GM18867 (cell line): Measurements from ENCODE around the gene LUC7L.
"Not testable (repeated sequence)": the region's sequence is repeated elsewhere in the genome, so short reads cannot be mapped to it uniquely, and the experiment has no call there.

Experiments used
- ATAC-seq: cut with Tn5 transposase; IDR thresholded peaks from one replicate; pipeline ENCODE4 v1.9.1; 2021; ENCODE audit warnings: mild to moderate bottlenecking, moderate library complexity; ENCODE audit not compliant: unreplicated experiment

LUC7L gene

DNA sequence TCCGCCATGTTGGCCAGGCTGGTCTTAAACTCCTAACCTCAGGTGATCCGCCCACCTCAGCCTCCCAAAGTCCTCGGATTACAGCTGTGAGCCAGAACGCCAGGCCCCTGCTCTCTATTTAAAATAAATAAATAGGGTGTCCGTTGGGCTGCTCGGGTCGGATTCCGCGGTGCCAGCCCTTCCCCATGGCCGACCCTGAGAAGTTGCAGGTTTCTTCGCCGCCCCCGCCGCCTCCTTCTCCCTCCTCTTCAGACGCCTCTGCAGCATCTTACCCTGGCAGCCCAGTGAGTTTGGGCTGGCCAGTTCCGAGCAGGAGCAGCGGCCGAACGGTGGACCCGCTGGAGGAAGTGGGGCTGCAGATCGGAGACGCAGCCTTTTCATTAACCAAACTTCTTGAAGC lies 1.7 kb upstream of the LUC7L start:
- ATAC-seq: no peak

DNA sequence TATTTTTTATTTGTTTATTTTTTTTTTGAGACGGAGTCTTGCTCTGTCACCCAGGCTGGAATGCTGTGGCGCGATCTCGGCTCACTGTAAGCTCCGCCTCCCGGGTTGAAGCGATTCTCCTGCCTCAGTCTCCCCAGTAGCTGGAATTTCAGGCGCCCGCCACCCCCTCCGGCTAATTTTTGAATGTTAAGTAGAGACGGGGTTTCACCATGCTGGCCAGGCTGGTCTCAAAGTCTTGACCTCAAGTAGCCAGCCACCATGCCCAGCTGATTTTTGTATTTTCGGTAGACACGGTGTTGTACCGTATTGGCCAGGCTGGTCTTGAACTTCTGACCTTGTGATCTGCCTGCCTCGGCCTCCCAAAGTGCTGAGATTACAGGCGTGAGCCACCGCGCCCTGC lies 1.1 kb upstream of the LUC7L start:
- not testable (repeated sequence) for ATAC-seq

DNA sequence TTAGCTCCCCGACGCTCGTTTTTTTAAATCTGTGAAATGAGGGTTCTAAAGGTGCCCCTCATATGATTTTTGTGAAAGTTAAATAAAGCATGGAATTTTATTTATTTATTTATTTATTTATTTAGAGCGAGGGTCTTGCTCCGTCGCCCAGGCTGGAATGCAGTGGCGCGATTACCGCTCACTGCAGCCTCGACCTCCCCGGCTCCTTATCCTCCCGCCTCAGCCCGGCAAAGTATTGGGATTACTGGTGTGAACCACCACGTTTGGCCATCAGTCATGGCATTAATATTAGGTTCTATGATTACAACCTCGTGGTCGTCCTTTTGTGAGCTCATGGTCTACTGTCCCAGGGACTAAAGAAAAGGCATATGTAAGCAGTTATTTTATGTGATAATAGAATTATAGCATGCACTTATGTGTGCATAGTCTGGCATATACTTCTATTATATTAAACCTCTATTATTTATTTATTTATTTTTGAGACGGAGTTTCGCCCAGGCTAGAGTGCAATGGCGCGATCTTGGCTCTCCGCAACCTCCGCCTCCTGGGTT lies 557 bp upstream of the LUC7L start:
- no peak for ATAC-seq

DNA sequence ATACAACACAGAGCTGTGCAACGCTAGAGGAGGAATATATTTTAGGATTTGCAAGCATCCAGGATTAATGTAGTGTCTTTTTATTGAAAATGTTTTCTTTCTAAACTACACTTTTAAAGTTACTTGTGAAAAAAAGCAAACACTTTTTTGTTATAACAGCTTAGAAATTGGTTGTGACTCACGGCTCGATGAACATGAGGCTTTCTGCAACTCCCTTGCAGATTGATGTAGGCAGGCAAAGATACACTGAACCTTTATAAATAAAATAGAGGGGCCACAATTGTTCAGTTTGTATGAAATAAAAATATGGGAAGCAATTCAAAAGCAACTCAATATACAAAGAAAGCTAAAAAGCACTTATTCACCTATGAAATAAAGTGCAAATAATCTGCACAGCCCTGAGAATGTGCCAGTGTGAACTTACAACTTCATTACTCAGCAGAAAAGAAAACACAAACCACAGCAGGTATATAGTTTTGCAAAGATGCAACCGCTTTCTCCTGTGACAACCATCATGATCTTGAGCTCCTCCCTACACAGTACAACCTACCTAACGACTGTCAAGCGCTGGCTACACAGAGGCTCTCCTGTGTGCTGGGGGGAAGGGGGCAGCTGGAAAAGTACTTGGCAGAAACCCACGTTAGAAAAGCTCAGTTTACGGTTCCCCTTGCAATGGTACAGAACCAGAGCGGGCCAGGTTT lies 948 bp downstream of the LUC7L start:
- no peak for ATAC-seq

DNA sequence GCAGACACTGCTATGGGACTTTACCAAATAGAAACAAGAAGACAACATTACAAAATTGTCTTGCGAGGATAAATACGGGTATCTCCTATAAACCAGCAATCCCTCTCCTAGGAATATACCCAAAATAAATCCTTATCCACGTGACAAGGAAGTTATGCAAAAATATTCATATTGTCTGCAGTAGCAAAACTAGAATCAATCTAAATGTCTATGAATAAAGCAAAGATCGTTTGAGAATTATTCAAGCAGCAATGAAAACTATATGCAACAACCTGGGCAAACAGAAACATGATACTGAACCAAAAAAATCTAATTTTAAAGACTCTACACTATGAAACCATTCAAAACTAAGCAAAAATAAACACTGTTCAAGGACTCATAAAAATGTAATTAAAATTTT lies 9.2 kb downstream of the LUC7L start:
- ATAC-seq: no peak

DNA sequence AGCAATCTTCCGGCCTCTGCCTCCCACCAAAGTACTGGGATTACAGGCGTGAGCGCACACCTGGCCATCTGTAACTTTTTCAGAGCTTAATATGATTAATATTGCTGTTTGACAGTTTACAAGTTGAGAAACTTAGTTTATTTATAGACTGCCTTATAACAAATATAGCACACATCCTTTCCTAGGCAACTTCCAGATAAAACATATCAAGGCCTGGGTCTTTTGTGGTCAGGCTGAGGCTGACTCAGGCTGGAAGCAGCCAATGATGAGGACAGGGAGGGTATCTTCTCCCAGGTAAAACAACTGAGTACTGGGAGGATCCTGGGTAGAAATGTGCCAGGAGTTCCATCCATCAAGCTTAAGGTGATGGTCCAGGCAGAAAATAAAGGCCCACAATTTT lies 16.2 kb downstream of the LUC7L start:
- ATAC-seq: no peak

DNA sequence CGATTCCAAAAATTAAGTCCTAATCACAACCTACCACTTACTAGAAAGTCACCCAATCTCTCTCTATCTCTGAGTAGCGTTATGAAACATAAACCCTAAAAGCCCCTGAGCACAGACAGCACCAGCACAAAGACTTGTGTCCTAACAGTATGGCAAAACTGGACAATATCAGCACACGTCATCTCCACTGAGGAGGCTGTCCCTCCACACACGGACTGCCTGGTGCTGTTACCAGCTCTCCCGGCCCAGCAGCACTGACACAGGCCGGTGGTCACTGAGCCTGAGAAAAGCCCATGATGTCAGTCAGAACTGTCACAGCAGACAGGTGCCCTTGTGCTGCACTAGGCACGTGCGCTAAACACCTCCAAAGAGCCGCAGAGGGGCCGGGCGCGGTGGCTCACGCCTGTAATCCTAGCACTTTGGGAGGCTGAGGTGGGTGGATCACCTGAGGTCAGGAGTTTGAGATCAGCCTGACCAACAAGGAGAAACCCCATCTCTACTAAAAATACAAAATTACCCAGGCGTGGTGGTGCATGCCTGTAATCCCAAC lies 17.5 kb downstream of the LUC7L start:
- ATAC-seq: not testable (repeated sequence)

DNA sequence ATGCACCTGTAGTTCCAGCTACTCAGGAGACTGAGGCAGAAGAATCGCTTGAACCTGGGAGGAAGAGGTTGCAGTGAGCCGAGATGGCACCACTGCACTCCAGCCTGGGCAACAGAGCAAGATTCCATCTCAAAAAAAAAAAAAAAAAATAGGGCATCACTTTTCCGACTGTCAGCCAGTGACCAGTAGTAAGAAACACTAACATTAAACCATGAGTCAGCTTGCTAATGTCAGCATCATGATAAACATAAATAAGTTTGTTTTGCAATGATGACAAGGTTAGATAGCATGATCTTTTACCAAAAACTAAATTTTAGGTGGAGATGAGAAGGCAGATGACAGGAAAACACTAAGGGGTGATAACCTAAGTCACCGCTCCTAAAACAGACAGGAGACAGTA lies 19.9 kb downstream of the LUC7L start:
- ATAC-seq: not testable (repeated sequence)

DNA sequence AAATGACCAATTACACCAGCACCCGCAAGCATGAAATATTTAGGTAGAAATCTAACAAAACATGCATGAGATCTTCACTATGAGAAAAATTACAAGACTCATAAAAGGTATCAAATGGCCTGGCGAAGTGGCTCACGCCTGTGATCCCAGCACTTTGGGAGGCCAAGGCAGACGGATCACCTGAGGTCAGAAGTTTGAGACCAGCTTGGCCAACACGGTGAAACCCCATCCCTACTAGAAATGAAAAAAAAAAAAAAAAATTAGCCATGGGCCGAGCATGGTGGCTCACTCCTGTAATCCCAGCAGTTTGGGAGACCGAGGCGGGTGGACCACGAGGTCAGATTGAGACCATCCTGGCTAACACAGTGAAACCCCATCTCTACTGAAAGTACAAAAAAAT lies 25.2 kb downstream of the LUC7L start:
- ATAC-seq: not testable (repeated sequence)

DNA sequence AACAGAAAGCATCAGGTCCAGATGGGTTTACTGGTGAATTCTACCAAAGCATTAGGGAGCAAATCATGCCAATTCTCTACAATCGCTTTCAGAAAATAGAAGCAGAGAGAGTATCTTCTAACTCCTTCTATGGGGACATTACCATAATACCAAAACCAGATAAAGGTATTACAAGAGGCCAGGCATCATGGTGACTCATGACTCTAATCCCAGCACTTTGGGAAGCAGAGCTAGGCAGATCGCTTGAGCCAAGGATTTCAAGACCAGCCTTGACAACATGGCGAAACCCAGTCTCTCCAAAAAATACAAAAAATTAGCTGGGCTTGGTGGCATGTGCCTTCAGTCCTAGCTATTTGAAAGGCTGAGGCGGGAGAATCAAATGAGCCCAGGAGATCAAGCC lies 26.0 kb downstream of the LUC7L start:
- no peak for ATAC-seq

DNA sequence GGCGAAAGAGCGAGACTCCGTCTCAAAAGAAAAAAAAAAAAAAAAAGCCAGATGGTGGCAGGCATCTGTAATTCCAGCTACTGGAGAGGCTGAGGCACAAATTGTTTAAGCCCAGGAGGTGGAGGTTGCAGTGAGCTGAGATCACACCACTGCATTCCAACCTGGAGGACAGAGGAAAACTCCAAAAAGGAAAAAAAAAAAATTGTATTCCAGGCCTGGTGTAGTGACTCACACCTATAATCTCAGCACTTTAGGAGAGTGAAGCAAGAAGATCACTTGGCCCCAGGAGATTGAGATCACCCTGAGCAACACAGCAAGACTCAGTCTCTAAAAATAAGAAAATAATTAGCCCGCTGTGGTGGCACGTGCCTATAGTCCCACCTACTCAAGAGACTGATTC lies 28.9 kb downstream of the LUC7L start:
- ATAC-seq: no peak

DNA sequence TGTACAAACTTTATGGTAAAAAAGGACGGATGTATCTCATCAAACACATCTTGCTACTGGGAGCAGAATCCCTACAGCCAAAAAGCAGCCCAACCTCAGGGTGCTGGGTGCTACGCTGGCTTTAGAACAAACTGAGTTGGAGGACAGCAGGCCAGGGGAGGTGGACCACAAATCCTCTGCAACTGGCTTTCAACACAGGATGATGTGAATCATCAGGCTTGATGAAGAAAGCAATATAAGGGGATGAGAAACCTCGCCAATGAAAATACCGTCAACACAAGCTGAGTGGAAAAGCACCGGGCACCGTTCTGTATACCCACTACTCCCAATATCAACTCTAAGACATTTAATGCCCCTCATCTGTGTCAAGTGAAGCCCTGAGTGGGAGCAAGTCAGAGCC lies 34.7 kb downstream of the LUC7L start:
- ATAC-seq: no peak

DNA sequence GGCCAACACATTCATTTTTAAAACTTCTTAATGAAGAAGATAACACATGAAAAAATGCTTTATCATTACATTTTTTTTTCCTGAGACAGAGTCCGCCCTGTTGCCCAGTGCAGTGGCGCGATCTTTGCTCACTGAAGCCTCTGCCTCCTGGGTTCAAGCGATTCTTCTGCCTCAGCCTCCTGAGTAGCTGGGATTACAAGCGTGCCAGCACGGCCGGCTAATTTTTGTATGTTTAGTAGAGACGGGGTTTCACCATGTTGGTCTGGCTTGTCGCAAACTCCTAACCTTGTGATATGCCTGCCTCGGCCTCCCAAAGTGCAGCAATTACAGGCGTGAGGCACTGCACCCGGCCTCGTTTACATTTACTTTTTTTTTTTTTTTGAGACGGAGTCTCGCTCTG lies 35.8 kb downstream of the LUC7L start:
- ATAC-seq: no peak

DNA sequence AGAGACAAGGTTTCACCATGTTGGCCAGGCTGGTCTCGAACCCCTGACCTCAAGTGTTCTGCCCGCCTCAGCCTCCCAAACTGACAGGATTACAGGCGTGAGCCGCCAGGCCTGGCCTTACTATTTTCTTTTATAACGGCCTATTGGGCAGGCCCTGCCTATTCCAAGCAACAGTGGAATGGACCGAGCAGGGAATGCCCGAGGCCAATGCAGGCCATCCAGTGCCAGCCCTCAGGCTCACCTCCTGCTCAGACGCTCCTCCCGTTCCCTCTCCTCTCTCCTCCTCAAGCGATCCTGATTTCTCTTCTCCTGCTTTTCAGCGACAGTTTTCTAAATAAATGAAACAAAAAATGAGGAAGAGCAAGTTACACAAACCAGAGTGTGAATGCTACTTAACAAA lies 36.6 kb downstream of the LUC7L start:
- ATAC-seq: no peak

DNA sequence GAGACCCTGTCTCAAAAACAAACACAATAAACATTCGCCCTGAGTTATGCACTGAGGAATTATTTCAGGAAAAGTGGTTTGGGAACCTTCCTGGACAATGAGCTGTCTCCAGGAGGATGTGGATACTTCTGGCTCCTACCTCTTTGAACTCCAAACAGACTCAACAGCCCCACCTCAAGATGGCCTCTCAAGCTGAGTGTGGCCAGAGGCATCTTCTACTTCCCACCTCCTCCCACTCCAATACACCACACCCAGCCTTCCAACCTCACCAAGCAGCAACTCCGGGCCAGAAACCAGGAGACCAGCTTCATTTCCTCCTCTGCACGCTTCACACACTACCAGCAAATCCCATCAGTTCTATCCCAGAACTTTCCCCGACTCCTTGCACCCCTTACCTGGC lies 37.4 kb downstream of the LUC7L start:
- ATAC-seq: no peak

DNA sequence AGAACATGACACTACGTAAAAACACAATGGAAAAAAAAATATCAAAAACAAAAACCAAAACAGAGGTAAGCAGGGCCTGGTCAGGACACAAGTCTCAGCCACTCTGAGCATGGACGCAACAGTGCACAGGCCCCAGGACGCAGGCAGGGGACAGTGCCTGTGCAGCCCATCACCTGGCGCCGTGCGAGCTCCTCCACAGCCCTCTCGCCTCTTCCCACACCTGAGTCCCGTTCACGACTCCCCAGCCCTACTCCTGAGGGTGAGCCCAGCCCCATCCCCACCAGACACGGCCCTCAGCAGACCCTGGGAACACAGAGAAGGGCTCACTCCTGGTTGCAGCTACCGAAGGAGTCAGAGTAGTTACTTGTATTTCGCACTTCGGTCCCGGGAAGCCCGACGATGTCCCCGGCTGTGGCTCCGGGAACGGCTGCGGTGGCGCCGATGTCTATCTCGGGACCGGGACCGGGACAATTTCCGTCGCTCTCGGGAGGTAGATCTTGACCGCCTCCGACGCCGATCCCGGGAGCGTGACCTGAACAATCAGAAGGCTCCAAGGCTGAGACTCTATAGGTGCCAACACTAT lies 39.6 kb downstream of the LUC7L start:
- no peak for ATAC-seq

DNA sequence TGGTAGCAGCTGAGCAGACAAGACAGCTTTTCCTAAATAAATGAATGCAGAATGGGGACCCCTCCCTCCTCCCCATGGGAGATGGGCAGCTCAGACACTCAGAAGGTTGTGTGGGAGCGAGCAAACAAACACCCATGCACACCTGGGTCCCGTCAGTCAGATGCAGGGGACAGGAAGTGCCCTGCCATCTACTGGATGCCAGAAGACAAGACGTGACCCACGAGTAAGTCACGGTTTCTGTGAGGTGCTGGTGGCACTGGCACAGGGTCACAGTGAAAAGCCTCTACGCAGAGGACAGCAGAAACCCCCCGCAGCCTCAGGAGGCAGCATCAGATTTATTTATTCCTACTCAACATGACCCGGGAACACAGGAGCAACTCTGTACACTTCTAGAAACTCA lies 40.6 kb downstream of the LUC7L start:
- no peak for ATAC-seq

DNA sequence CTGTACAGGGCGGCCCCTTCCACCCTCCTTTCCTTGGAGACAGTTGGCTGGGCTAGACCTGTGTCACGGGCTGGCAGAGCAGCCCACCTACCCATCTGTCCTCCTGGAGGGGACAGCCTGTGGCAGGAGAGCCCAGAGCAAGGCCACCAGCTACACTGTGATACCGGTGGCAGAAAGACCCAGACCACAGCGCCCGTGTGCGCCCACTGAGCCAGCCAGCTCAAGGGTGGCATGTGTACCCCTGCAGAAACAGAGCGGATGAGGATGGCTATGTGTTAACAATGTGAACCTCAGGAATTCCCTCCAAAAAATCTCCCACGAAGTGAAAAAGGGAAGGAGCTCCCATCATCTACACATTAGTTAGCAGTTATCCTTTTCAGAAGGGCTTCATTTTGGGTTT lies 41.9 kb downstream of the LUC7L start:
- ATAC-seq: no peak

DNA sequence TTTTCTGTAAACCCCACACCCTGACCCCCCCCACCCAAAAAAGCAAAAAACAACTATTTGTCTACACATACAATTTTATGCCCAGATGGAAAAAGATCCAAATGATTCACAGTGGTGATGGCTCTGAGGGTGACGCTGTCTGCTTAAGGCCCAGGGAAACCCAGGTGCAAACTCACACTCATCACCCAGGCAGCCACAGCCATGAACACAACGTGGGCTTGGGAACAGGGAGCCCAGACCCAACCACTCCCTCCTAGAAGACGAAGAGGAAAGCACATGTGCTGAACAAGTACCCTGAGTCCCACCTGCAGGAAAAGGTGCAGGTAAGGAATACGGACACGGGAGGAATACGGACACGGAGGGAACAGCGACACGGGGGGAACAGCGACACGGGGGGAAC lies 43.6 kb downstream of the LUC7L start:
- no peak for ATAC-seq

DNA sequence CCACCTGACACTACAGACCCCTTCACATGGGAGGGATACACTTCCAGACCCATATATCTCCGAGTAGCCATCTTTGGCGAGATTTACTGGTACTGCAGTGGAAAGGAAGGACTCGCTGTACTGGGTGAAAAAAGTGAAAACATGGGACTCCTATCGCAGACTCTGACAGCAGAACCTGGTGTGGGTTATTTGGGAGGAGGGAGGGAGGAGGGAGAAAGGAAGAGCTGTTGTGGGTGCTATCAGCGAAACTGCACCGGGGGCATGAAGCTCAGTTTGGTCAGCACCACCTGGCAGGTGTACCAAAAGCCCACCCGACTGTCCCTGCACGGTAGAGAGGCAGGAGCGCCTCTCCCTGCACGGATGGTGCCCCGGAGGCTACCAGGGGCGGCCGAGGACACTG lies 44.0 kb downstream of the LUC7L start:
- ATAC-seq: no peak

DNA sequence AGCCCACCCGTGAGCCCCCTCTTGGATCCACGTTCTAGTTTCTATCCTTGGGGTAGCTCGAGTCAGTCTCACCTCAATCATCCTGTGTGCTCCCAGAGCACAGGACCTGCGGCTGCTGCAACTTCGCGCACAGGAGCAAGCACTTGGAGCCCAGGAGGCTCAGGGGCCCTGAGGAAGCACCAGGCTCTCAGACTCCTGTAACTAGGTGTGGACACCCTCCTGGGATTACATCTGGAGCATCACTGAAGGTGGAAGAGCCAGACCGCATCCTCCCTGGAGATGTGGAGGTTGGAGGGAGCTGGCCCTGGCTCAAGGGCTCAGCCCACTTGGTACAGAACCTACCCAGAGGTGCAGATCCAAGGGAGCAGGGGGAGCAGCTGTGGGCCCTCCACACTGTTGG lies 46.2 kb downstream of the LUC7L start:
- no peak for ATAC-seq

DNA sequence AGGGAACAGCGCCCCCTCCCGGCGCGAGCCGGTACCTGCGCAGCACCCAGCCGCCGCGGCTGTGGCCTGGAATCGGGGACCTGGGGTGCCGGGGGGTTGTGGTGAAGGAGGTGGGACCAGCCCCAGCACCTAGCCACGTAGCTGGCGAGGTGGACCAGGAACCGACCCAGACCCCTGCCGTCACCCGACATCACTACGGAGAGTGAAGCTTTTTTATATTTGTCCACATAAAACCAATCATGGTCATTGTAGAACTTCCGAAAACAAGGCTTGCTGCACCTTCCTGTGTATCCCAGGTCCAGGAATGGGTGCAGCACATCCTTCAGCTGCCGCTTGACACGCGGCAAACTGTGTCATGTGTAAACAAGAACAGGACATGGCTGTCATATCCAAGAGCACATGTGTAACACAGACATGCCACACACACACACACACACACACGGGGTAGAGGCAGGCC lies 47.7 kb downstream of the LUC7L start:
- ATAC-seq: no peak
